GM18951 (cell line): ENCODE measurements around the gene AFF3.
"Not testable (repeated sequence)": the region's sequence is repeated elsewhere in the genome, so short reads cannot be mapped to it uniquely, and the experiment has no call there.

Source experiments
- POLR2A ChIP-seq: IDR thresholded peaks from 4 replicates; pipeline ENCODE4 v1.6.1; 2011; ENCODE audit warnings: mild to moderate bottlenecking; ENCODE audit not compliant: insufficient read length, insufficient read depth; ENCODE audit errors: extremely low read depth
- in situ Hi-C: fragments of 300-500 bp; cut with MboI; formaldehyde crosslinking; loops from one replicate; pipeline ENCODE4 v1.12.0; 2022; ENCODE audit warnings: low sequenced_read_pairs, mixed read lengths, inconsistent platforms; ENCODE audit not compliant: unreplicated experiment

AFF3 gene

DNA sequence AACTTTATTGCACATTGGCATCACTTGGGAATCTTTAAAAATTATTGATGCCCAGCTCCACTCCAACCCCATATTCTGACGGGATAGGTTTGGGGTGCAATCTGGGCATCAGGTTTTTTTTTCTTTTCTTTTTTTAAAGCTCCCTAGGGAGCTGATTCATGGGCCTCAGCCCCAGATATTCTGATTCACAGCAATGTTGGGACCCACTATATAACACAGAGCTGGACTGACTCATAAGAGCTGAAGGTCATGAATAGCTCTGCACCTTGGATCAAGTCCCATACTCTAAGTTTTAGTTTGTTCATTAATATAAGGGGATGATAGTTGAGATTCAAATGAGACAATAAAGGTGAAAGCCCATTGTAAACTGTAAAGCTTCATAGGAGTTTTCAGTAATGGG, 461.4 kb downstream of the AFF3 start:
- in situ Hi-C loops = no loop called here
- no peak for TF ChIP-seq POLR2A

- TF ChIP-seq POLR2A = no peak
- in situ Hi-C loops = no loop called here
Measured at GRCh38 chr2:99679518-99679917, 462.9 kb downstream of the AFF3 start.

DNA sequence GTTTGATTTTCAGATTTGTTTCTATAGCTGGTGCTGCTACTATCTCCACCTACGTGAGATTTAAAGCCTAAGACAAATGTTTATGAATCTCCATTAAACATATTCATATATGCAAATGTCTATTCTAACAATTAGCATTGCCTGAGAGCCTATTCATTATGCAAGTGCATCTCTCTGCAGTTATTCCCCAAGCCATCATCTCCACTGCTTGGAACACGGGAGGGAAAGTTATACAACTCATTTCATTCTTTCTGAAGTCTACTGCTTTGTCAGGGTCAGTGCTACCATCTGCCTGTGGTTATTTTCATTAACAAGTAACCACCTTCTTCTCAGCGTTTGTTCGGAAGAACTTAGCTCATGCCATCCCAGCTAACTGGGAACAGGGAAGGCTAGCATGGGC, 463.8 kb downstream of the AFF3 start:
- TF ChIP-seq POLR2A = no peak
- in situ Hi-C loops = no loop called here

DNA sequence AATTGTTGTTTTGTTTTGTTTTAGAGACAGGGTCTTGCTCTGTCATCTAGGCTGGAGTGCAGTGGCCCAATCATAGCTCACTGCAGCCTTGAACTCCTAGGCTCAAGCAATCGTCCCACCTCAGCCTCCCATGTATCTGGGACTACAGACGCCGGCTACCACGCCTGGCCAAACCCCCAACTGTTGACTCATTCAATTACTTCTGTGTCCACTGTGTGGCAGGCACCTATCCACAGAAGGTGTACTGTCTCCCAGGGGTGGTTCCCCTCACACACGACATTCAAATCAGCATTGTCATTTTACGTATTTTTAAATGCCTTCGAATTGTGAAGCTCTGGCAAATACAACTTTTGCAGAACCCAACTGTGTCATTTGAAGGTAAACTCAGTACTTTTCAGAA, 464.6 kb downstream of the AFF3 start:
- in situ Hi-C loops = no loop called here
- no peak for TF ChIP-seq POLR2A

GRCh38 chr2:99675130-99675661, 467.2 kb downstream of the AFF3 start:
- TF ChIP-seq POLR2A = no peak
- in situ Hi-C loops = no loop called here

DNA sequence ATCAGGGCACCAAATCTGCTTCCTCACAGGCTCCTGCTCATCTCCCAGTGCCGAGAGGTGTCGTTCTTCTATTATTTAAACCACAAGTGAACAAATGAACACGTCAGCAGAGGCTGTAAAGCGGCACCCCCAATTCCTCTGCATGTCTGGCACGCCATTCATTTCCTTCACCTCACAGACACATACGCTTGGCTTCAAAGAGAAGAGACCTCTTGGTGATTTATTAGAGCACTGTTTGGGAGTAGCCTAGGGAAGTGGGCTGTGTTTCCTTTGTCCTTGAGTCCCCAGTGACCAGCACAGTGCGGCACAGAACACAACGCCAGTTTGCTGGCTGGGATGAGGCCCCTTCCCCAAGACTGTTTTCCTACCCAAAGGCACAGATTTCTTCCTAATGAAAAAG, 468.3 kb downstream of the AFF3 start:
- TF ChIP-seq POLR2A = no peak
- in situ Hi-C loops = no loop called here

DNA sequence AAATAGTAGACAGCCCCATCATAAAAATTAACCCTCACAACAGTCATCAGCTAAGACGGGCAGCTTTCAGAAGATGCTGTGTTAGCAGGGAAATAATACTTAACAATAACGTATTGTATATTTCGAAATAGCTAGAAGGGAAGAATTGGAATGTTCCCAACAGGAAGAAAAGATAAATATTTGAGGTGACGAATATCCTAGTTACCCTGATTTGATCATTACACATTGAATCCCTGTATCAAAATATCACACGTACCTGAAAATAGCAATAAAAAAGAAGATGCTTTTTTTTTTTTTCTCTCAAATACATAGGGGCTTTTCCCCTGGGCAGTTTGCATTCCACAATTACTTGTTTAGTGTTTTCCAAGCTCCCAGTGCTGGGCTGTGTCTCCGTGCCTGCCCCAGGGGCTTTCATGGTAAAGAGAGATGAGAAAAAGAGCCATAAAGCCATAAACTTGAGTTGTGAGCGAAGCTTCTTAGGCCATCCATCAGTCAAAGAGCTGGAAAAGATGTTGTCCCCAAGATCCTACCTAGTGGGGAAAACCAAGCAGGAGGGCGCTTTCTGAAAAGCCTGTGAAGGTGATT, 469.5 kb downstream of the AFF3 start:
- TF ChIP-seq POLR2A = no peak
- in situ Hi-C loops = no loop called here

DNA sequence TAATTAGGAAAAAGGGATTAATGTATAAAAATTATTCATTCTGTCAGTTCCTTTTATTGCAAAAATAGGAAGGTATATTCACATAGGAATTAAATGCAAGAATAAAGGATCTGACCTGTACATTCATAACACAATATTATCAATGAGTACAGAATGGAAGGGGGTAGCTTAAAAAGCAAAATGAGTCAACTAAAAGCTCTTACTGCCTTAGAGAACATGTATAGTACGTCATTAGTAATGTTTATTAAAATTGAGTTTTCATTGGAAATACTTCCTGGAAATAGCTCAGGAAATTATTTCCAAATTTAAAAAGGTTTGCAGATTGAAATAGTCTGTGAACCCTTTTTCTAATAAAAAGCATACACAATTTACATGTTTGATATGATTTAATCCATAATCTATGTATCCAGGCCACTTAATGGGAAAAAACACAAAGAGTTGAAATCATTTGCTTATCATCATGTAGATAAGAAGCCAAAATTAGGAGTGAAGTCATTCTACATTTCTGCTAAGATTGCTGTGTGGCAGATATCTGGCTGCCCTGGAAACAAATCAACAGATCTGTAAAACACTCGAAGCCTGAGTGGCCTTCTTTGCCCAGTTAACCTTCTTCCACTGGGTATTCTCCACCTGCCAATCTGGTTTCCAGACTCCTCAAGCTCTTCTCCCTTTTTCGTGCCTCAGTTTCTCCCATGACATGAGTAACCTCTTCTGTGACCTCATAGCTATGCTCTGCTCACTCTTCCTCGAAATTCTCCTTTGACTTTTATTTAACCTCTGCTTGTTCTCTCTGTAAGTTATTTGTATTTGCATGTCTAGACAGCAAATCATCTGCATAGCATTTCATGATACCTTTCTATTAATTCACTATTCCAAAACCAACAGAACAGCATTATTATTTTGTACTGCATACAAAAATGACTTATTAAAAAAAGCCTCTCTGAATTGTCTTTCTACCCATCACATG, 471.3 kb downstream of the AFF3 start:
- no peak for TF ChIP-seq POLR2A
- in situ Hi-C loops = no loop called here

- in situ Hi-C loops = no loop called here
- TF ChIP-seq POLR2A = no peak
Measured at GRCh38 chr2:99666256-99666655, 476.1 kb downstream of the AFF3 start.

- TF ChIP-seq POLR2A = no peak
- in situ Hi-C loops = no loop called here
Measured at GRCh38 chr2:99663641-99664040, 478.7 kb downstream of the AFF3 start.

- TF ChIP-seq POLR2A = no peak
- in situ Hi-C loops = no loop called here
Measured at GRCh38 chr2:99662761-99663341, 479.5 kb downstream of the AFF3 start.

DNA sequence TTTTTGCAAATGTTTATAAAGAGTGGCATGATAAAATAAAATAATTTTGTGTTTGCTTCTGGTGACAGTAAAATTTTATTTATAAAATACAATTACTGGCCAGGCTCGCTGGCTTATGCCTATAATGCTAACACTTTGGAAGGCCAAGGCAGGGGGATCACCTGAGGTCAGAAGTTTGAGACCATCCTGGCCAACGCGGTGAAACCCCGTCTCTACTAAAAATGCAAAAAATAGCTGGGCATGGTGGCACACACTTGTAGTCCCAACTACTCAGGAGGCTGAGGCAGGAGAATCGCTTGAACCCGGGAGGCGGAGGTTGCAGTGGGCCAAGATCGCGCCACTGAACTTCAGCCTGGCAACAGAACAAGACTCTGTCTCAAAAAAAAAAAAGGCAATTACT, 480.6 kb downstream of the AFF3 start:
- in situ Hi-C loops = not testable (repeated sequence)

DNA sequence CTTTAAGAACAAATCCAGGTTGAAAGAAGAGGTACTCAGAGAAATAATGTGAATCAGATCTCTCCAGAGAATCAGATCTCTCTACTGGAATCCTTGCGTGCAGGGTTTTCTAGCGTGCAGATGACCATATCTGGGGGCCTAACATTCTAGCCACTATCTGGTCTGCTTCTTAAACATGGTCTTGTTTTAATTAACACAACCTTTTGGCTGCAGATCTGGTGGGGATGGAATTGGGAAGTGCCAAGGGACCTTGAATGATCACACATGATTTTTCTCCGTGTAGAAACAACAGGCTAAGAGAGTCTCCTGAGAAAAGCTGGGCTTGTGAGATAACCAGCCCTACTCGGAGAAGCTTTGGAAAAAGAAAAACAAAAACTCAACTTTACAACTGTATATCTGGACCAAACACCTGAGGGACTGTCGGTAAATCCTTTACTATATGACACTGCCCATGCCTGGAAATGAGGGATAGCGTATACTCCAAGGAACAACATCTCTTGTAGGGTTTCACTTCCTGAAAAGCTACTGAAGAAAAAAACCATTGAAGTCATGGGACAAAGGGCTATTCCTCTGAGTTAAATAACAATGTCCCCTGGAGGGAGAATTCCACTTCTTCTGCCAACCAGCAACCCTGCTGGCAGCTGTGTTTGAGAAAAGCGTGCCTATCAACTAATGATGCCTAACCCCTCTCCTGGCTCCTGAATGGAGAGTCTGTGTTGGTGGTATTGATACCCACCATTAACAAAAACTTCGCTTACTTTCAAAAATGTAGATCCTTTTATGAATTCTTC, 481.6 kb downstream of the AFF3 start:
- TF ChIP-seq POLR2A = no peak
- in situ Hi-C loops = no loop called here
